Measurements from ENCODE around the gene KRT8.
"Not testable (repeated sequence)": the region's sequence is repeated elsewhere in the genome, so short reads cannot be mapped to it uniquely, and the experiment has no call there.

The KRT8 gene

GRCh38 chr12:52900896-52901714 lies 3.8 kb downstream of the KRT8 start:
- no peak for FAIRE-seq

- no peak for FAIRE-seq
Measured at GRCh38 chr12:52900166-52900895, 4.5 kb downstream of the KRT8 start.

DNA sequence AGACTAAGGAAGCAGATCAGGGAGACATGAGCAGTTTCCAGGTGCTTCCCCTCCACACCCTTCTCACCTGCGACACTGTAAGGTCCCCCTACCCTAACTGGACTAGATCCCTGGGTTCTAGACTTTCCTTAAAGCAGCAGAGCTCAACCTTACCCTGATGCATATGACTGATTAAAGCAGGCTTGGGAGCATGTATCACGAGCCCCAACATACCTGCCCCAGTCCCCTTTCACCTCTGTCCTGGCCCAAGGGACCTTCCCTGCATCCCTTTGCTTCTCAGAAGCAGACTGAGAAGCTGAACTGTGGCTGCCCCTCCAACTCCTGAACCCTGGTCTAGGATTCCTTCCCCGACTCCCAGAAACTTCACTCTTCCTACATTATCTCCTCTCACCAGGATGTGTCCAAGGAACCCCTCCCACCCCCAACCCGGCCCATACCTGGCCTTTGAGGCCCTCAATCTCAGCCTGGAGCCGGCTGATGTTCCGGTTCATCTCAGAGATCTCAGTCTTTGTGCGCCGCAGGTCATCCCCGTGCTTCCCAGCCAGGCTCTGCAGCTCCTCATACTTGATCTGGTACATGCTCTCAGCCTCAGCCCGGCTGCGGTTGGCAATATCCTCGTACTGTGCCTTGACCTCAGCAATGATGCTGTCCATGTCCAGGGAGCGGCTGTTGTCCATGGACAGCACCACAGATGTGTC lies 5.4 kb downstream of the KRT8 start:
- FAIRE-seq = no peak

DNA sequence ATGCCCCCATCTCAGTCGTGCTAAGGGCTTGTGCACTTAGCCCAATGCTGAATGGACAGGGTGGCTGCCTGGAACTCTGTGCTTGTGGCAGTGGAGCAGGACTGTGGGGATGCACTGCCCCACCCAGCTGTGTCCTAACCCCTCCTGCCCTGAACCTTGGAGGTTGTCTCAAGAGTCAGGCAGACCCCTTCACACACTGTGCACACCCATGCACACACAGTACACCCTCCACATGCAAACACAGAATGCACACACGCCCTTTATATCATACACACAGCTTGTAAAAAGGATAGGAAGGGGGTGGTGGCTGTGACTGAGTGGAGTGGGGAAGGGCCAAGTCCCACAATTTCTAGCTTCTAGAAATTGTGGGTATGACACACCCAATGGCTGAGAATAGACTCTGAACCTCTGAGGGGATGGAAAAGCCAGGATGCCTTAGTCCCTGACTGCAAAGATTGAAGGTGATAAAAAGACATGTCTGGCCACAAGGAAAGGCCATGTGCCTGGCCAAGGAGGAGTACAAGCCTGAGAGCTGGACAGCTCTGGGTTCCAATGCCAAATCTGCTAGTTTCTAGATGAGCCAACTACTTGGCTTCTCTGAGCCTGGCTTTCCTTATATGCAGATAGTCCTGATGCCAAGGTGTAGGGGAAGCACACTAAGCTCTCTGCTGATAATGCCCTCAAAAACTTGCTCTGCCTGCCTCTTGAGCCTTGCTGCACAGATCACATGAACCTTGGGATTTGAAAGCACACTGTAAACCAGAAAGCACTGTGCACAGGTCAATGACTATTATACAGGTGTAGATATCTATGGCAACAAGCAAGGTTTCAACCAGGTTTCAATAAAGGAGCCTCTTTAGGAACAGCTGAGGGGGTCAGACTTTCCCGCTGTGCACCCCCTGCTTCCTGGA lies 8.4 kb downstream of the KRT8 start:
- FAIRE-seq = no peak

GRCh38 chr12:52895726-52896189 lies 9.1 kb downstream of the KRT8 start:
- no peak for FAIRE-seq

GRCh38 chr12:52892974-52893373 lies 11.9 kb downstream of the KRT8 start:
- no peak for FAIRE-seq

- no peak for FAIRE-seq
Measured at GRCh38 chr12:52892207-52892852, 12.5 kb downstream of the KRT8 start.

GRCh38 chr12:52891044-52891443 lies 13.8 kb downstream of the KRT8 start:
- no peak for FAIRE-seq

DNA sequence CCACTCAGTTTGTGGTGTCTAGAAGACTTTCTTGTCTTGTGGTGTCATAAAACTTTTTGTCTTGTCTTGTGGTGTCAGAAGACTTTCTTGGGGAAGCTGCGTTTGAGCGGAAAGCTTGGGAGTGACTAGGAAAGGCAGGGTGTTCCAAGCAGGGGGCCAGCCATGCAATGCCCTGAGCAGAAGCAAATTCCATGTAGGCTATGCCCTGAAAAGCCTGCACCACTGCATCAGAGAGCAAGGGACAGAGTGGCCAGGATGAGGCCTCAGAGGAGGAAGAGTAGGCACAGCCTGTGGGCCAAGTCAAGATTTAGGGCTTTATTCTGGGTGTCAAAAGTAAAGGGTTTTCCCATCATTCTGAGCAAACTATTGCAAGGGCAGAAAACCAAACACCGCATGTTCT lies 14.5 kb downstream of the KRT8 start:
- FAIRE-seq = no peak

DNA sequence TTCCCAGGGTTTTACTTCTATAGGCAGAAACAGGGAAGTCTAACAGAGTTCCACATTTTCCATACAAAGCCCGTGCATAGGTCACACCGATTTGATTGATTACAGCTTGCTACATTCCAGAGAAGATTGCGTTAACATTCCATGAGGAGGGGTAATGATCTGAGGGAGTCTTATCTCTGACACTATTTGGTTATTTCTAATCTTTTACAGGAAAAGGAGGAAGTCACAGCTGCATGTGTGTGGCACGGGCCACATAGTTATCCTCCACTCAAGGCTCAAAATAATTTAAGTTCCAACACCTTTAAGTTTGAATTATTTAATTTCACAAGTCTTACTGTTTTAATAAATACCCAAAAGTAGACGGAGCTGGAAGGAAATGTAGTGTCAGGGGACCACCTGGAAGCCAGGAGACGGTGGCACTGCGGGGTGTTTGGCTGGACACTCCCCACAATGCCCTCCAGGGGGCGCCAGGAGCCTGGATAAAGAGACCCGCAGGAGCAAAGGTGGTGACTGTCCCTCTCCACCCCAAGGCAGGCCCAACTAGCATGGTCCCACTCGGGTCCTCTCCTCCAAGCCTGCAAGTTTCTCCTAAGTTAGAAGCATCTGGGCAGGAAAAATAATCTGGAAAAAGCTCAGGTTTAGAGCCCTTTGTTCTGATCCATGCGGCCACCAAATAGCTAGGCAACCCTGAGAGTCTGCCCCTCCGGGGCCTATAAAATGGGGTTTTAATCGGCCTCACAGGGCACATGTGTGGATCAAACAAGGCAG lies 20.2 kb downstream of the KRT8 start:
- FAIRE-seq = no peak

DNA sequence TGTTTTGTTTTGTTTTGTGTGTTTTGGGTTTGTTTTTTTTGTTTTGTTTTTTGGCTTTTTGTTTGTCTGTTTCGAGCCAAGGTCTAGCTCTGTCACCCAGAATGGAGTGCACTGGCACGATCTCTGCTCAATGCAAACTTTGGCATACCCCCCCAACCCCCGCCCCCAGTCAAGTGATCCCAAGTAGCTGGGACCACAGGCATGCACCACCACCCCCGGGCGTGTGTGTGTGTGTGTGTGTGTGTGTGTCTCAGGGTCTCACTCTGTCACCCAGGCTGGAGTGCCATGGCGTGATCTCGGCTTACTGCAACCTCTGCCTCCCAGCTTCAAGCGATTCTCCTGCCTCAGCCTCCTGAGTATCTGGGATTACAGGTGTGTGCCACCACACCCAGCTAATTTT lies 24.4 kb downstream of the KRT8 start:
- FAIRE-seq = not testable (repeated sequence)

- FAIRE-seq = no peak
Measured at GRCh38 chr12:52879394-52880351, 25.2 kb downstream of the KRT8 start.

GRCh38 chr12:52878507-52879393 lies 26.1 kb downstream of the KRT8 start:
- FAIRE-seq = no peak

DNA sequence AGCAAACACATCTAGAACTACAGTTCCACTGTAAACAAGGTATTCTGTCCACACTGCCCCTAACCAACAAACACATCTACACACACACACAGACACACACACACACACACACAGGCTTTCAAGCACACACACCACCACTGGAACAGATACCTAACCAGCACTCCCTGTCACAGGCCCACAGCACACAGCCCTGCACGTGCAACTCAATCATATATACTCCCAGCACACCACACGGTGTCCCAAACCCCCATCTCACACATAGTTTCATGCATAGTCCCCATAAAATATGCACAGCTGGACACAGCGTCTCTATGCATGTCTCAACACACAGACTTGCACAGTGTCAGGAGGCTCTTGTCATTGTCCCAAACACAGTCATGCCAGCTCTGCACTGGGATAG lies 27.6 kb downstream of the KRT8 start:
- FAIRE-seq = no peak

DNA sequence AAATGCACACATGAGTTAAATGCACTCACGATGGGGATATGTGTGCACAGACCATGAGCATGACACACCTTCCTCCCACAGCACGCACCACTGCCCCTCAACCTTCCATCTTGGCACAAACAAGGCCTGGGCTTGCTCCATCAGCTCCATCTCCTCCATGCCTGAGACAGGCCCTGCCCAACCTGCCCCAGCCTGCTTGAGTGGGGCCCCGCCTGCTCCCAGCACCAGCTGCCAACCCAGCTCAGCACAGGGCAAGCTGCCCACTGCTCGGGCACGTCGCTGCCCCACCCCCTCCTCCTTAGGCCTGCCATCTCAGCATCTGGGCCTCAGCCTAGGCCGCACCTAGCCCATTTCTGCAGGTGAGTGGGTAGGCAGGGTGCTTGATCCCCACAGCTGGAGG lies 28.5 kb downstream of the KRT8 start:
- no peak for FAIRE-seq

DNA sequence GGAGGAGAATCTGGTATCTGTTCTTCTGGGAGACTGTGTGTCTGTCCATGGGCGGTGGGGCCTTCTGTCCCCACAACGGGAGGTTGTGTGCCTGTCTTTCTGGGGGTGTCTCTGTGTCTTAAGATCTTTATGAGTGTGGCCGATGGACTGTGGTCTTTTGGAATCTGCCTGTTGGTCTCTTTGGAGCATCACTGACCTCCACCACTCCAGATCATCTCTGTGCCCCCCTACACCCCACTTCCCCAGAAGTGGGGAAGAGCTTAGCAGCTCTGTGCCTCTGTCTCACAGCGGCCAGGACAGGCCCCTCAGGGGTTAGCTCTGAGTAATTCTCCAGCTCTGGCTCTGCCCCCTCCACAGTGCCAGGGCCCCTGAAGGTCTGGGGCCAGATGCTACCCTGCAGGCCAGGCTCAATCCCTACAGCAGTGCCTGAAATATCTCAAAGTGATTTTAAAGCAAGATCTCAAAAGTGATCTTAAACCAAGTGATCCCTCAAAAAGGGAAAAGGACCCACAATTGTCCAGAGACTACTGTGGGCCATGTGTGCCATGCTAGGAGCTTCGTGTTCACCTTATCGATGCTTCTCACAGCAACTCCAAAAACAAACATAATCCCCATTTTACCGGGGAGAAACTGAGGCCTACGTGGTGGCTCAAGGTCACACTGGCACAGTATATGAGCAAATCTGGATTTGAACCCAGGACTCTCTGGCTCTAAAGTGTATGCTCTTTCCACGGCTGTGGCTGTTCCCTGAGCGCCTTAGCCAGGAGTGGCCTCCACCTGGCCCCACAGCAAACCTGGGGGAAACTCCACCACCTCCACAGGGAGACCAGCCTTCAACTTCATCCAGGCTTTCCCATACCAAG lies 30.1 kb downstream of the KRT8 start:
- FAIRE-seq = no peak

DNA sequence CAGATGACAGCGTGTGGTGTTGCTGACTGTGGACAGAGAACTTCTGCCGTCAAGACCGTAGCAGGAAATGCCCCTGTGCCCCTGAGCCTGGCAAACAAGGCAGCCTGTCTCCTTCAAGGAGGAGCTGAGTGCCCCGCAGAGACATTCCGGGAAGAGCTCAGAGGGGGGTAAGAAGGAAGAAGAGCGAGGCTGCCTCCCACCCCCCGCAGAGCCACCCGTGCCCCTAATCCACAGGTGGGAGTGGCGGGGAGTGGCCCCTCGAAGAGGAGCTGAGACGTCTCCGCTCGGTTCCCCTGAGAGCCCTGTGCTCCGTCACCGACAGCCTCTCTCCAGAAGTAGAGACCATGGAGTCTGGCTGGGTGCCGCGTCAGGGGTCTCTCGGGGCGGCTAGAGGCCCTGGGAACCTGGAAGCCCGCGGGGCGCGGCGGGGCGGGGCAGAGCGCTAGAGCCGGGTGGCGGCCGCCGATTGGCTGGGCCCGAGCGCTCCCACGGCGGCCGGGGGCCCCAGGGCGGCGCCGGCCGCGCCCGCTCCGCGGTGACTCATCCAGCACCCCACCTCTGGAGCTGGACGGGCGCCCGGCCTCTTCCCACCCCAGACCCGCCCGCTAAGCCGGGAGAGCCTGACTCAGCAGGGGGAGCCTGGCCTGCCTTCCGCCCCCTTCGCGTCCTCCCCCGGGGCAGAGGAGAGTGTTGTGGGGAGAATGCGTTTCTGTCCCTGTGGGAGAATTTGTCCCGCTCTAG lies 30.9 kb downstream of the KRT8 start:
- no peak for FAIRE-seq

Data from TTC549 (cell line).